K562 (cell line): ENCODE data around the gene ECE2. TPM values are rescaled to one million over a fixed set of nuclear protein-coding genes. Genes with fewer than 3 reads are reported as not detected.

Experiments
- ATAC-seq: fragments of 200-7000 bp; cut with Tn5 transposase; 3 replicates; pipeline ENCODE4 v1.9.1; 2020; ENCODE audit warnings: moderate library complexity
- BruUV-seq: library from RNA; stranded (reverse); fragments of 400-500 nt; replicated peaks from 2 replicates; lab custom pipeline; 2021; lab: Mats Ljungman, UMichigan
- CTCF ChIA-PET: fragments of 300-600 bp; formaldehyde crosslinking; extraction: SDS; loops from one replicate; lab custom pipeline; 2021; ENCODE audit warnings: low intra/inter-chr PET ratio; lab: Yijun Ruan, JAX
- POLR2A ChIA-PET: fragments of 300-600, 350-650 bp; sonication (Branson Sonifier 250); formaldehyde crosslinking; extraction: SDS; loops from one replicate; lab custom pipeline; 2021; ENCODE audit warnings: antibody characterized with exemption, inconsistent platforms; lab: Yijun Ruan, JAX
- DNase-seq, 4 experiments: peaks; one replicate each; pipeline versions ENCODE4 v3.0.0 to v3.0.0-alpha.2; 2011 to 2018; ENCODE audit warnings: low spot score in 3 of 4, mixed read lengths in 3 of 4; ENCODE audit errors: extremely low read depth in 1 of 4
- FAIRE-seq: peaks from 2 replicates; lab custom pipeline; 2011; peaks lifted over from hg19 to GRCh38; lab: Jason Lieb, UNC
- H2AFZ ChIP-seq: 2 replicates; pipeline ENCODE4 v1.6.0; 2011; ENCODE audit warnings: low read depth, low read length, control low read depth, inconsistent platforms
- H3K27ac ChIP-seq: fragments of 200-600 bp; 3 replicates; pipeline ENCODE4 v1.8.0; 2011; ENCODE audit warnings: low read depth, mild to moderate bottlenecking, control low read depth, inconsistent platforms, low read length, moderate library complexity, mixed read lengths; ENCODE audit errors: extremely low read depth
- H3K27me3 ChIP-seq, 2 experiments: fragments of 300-600 bp in 1 of 2; 2 replicates in 1 of 2; 3 replicates in 1 of 2; pipeline versions ENCODE4 v1.6.0 to v1.8.0; 2011; ENCODE audit warnings: inconsistent platforms in 2 of 2, low read length in 2 of 2, mild to moderate bottlenecking in 1 of 2, mixed read lengths in 1 of 2, moderate library complexity in 1 of 2; ENCODE audit not compliant: control insufficient read depth in 2 of 2, insufficient read depth in 2 of 2
- H3K36me3 ChIP-seq: fragments of 300-600 bp; 3 replicates; pipeline ENCODE4 v1.8.0; 2011; ENCODE audit warnings: mild to moderate bottlenecking, low read length, inconsistent platforms; ENCODE audit not compliant: control insufficient read depth, insufficient read depth
- H3K4me1 ChIP-seq, 2 experiments: fragments of 200-600 bp in 1 of 2; replicated peaks in 1 of 2; 2 replicates in 1 of 2; 3 replicates in 1 of 2; pipeline versions ENCODE4 v1.5.1 to v1.8.0; 2011; ENCODE audit warnings: inconsistent platforms in 2 of 2, low read length in 2 of 2, mild to moderate bottlenecking in 1 of 2, mixed read lengths in 1 of 2, moderate library complexity in 1 of 2; ENCODE audit not compliant: control insufficient read depth in 2 of 2, insufficient read depth in 2 of 2
- H3K4me2 ChIP-seq: 2 replicates; pipeline ENCODE4 v1.6.1; 2011; ENCODE audit warnings: low read length, control low read depth, inconsistent platforms, mixed read lengths; ENCODE audit not compliant: insufficient read depth
- H3K4me3 ChIP-seq: fragments of 200-600 bp; sonication (generic), shearing (Covaris generic); 2 replicates; pipeline ENCODE4 v1.5.1; 2016; ENCODE audit warnings: control low read depth, inconsistent platforms
- H3K79me2 ChIP-seq: fragments of 200-600 bp; 3 replicates; pipeline ENCODE4 v1.8.0; 2011; ENCODE audit warnings: low read length, inconsistent platforms; ENCODE audit not compliant: control insufficient read depth, insufficient read depth
- H3K9ac ChIP-seq, 2 experiments: 2 replicates each; pipeline versions ENCODE4 v1.6.0 to v1.6.1; 2011; ENCODE audit warnings: low read depth in 2 of 2, low read length in 2 of 2, control low read depth in 1 of 2, inconsistent platforms in 1 of 2, mild to moderate bottlenecking in 1 of 2, mixed read lengths in 1 of 2; ENCODE audit not compliant: insufficient read depth in 1 of 2
- H3K9me1 ChIP-seq: one replicate; pipeline ENCODE4 v1.6.0; 2011; ENCODE audit warnings: inconsistent platforms, mild to moderate bottlenecking, low read length, moderate library complexity; ENCODE audit not compliant: control insufficient read depth, insufficient read depth
- H3K9me3 ChIP-seq: replicated peaks from 2 replicates; pipeline ENCODE4 v1.5.1; 2011; ENCODE audit warnings: low read depth, low read length, inconsistent platforms; ENCODE audit not compliant: control insufficient read depth, insufficient read depth
- H4K20me1 ChIP-seq: replicated peaks from 2 replicates; pipeline ENCODE4 v1.6.1; 2011; ENCODE audit warnings: low read length, inconsistent platforms, mixed read lengths; ENCODE audit not compliant: control insufficient read depth, insufficient read depth
- C11orf30 ChIP-seq: fragments of 450-650 bp; IDR thresholded peaks from 2 replicates; pipeline ENCODE4 v1.6.1; 2016; ENCODE audit warnings: low read depth, mild to moderate bottlenecking
- CBX3 ChIP-seq, 2 experiments: IDR thresholded peaks; 1 replicate in 1 of 2; 2 replicates in 1 of 2; pipeline ENCODE4 v1.6.1; 2012; ENCODE audit warnings: inconsistent platforms in 2 of 2, low read length in 2 of 2, borderline replicate concordance in 1 of 2, control low read depth in 1 of 2
- CHCHD3 ChIP-seq: fragments of 250-450 bp; sonication (Bioruptor Pico); IDR thresholded peaks from 2 replicates; pipeline ENCODE4 v2.1.2; 2022; ENCODE audit warnings: mild to moderate bottlenecking
- FOXJ2 ChIP-seq: fragments of 200-800 bp; sonication (Bioruptor generic); IDR thresholded peaks from 2 replicates; pipeline ENCODE4 v1.6.1; 2016; ENCODE audit warnings: missing genetic modification characterization, missing compliant biosample characterization
- L3MBTL2 ChIP-seq: fragments of 450-650 bp; IDR thresholded peaks from 2 replicates; pipeline ENCODE4 v1.6.1; 2016; ENCODE audit warnings: mild to moderate bottlenecking, moderate library complexity
- MEF2D ChIP-seq: conservative IDR thresholded peaks from 2 replicates; pipeline ENCODE4 v1.6.1; 2016; ENCODE audit warnings: low read depth, missing genetic modification characterization, missing compliant biosample characterization
- NRF1 ChIP-seq, 2 experiments: fragments of 450-650 bp; IDR thresholded peaks in 1 of 2; conservative IDR thresholded peaks in 1 of 2; 2 replicates each; pipeline ENCODE4 v1.6.1; 2014; ENCODE audit warnings: mild to moderate bottlenecking in 2 of 2
- SMAD2 ChIP-seq: fragments of 150-350 bp; IDR thresholded peaks from 2 replicates; pipeline ENCODE4 v1.6.1; 2014; ENCODE audit warnings: low read depth, mild to moderate bottlenecking, low read length
- SMARCE1 ChIP-seq: fragments of 450-650 bp; IDR thresholded peaks from 2 replicates; pipeline ENCODE4 v1.7.1; 2016; ENCODE audit warnings: mild to moderate bottlenecking
- SUPT5H ChIP-seq: fragments of 450-650 bp; IDR thresholded peaks from 2 replicates; pipeline ENCODE4 v1.6.1; 2016
- TCF3 ChIP-seq: sonication (generic); formaldehyde crosslinking; IDR thresholded peaks from 2 replicates; pipeline ENCODE4 v1.4.0; 2020; ENCODE audit warnings: mild to moderate bottlenecking, missing genetic modification reagents
- TEAD4 ChIP-seq, 2 experiments: sonication (generic) in 1 of 2; formaldehyde crosslinking in 1 of 2; IDR thresholded peaks; 2 replicates each; pipeline versions ENCODE4 v1.6.1 to v1.8.0; 2012 to 2022; ENCODE audit warnings: borderline replicate concordance in 1 of 2, inconsistent platforms in 1 of 2, low read length in 1 of 2, mild to moderate bottlenecking in 1 of 2, missing genetic modification reagents in 1 of 2
- ZBTB1 ChIP-seq: sonication (generic); formaldehyde crosslinking; IDR thresholded peaks from 2 replicates; pipeline ENCODE4 v1.8.1; 2023; ENCODE audit warnings: missing genetic modification reagents, low read depth, mild to moderate bottlenecking, borderline replicate concordance
- ZNF146 ChIP-seq: IDR thresholded peaks from one replicate; pipeline ENCODE4 v1.6.1; 2018; ENCODE audit warnings: missing compliant biosample characterization; ENCODE audit not compliant: unreplicated experiment
- ZNF696 ChIP-seq: fragments of 250-450 bp; sonication (Bioruptor Pico); conservative IDR thresholded peaks from 2 replicates; pipeline ENCODE4 v1.4.0; 2020; ENCODE audit warnings: mild to moderate bottlenecking, moderate library complexity
- ZNF76 ChIP-seq: fragments of 250-450 bp; sonication (Bioruptor Pico); IDR thresholded peaks from 2 replicates; pipeline ENCODE4 v1.4.0; 2020; ENCODE audit warnings: mild to moderate bottlenecking, moderate library complexity, borderline replicate concordance
- ZZZ3 ChIP-seq: fragments of 450-650 bp; IDR thresholded peaks from 2 replicates; pipeline ENCODE4 v1.6.1; 2016; ENCODE audit warnings: antibody characterized with exemption, mild to moderate bottlenecking, moderate library complexity
- WGBS: fragments of 100-300 bp; shearing (Covaris generic); methylation state at CpG from one replicate; pipeline ENCODE4 v1.1.6; 2016; ENCODE audit warnings: low coverage, mixed read lengths; ENCODE audit not compliant: insufficient coverage; ENCODE audit errors: missing lambda C conversion rate; 5-methylcytosine and 5-hydroxymethylcytosine counted together
- in situ Hi-C: fragments of 300-500 bp; cut with MboI; formaldehyde crosslinking; loops from 4 replicates; pipeline ENCODE4 v1.15.0; 2018; ENCODE audit warnings: inconsistent platforms, mixed read lengths
- intact Hi-C: fragments of 100-400 bp; cut with micrococcal nuclease; formaldehyde crosslinking; loops from 2 replicates; pipeline ENCODE4 v1.14.2; 2022
- polyA plus RNA-seq, 8 experiments: library from polyadenylated mRNA; depleted of rRNA in 4 of 8; stranded (reverse) in 5 of 8; unstranded in 3 of 8; fragments of >200 nt; fragmentation: Nextera tagmentation in 2 of 8; fragmentation: Illumina TruSeq in 1 of 8; extraction: Ambion mirVana in 2 of 8; extraction: Trizol in 1 of 8; gene quantifications; 2 replicates each; pipeline versions ENCODE4 v1.2.1 to v1.2.3, GENCODE V29; 2011 to 2014; ENCODE audit warnings: inconsistent platforms in 1 of 8, missing spikeins in 1 of 8
- total RNA-seq, 7 experiments: library from RNA; depleted of rRNA in 6 of 7; stranded (reverse); fragments of >200 nt in 6 of 7; fragmentation: Illumina TruSeq in 2 of 7; extraction: Trizol in 2 of 7; gene quantifications; 2 replicates each; pipeline versions ENCODE4 v1.2.1 to v1.2.3, GENCODE V29; 2011 to 2021; ENCODE audit warnings: low replicate concordance in 1 of 7
- TF ChIP-seq, protein P1 (sequence below): fragments of 450-650 bp; IDR thresholded peaks from 2 replicates; pipeline ENCODE4 v1.6.1; 2017; ENCODE audit warnings: antibody characterized with exemption
- TF ChIP-seq, protein P2 (sequence below): fragments of 450-650 bp; IDR thresholded peaks from one replicate; pipeline ENCODE4 v1.6.1; 2018; ENCODE audit warnings: mild to moderate bottlenecking, moderate library complexity; ENCODE audit not compliant: partially characterized antibody

ECE2 gene
- total and polyA plus RNA-seq, 9 of the 15 experiments (the other 6 are each of a cell fraction or from before 2014, with no cell fraction given), result not detected

DNA sequence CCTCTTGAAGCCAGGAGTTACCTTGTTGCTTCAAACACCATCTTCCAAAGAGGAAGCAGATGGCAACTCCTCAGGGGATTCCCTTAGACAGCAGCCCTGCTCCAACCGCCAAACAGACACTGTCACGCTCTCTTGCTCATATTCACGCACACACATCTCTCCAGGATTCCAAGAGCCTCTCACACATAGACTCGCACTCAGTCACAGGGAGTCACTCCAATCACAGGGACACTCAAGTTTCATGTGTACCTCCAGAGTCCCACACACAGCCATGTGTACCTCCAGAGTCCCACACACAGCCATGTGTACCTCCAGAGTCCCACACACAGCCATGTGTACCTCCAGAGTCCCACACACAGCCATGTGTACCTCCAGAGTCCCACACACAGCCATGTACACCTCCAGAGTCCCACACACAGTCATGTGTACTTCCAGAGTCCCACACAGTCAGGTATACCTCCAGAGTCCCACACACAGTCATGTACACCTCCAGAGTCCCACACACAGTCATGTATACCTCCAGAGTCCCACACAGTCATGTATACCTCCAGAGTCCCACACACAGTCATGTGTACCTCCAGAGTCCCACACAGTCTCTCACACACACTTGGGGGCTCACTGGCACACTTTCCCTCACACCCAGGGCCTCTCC, 40.3 kb upstream of the ECE2 start:
- BruUV-seq, result no TSS peak
- POLR2A ChIA-PET, result no interaction called here
- TF ChIP-seq C11orf30, result no peak
- TF ChIP-seq ZNF76 (CRISPR knock-in tag), result no peak
- no peak for TF ChIP-seq SMARCE1
- no peak for TF ChIP-seq CHCHD3 (CRISPR knock-in tag)
- no peak for TF ChIP-seq L3MBTL2
- no peak for TF ChIP-seq CBX3 (IDR thresholded peaks at IDR 0.05; ENCODE audit: borderline replicate concordance in 1 of 2, low read length in 2 of 2)
- TF ChIP-seq, protein P1, sequence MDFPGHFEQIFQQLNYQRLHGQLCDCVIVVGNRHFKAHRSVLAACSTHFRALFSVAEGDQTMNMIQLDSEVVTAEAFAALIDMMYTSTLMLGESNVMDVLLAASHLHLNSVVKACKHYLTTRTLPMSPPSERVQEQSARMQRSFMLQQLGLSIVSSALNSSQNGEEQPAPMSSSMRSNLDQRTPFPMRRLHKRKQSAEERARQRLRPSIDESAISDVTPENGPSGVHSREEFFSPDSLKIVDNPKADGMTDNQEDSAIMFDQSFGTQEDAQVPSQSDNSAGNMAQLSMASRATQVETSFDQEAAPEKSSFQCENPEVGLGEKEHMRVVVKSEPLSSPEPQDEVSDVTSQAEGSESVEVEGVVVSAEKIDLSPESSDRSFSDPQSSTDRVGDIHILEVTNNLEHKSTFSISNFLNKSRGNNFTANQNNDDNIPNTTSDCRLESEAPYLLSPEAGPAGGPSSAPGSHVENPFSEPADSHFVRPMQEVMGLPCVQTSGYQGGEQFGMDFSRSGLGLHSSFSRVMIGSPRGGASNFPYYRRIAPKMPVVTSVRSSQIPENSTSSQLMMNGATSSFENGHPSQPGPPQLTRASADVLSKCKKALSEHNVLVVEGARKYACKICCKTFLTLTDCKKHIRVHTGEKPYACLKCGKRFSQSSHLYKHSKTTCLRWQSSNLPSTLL, result no peak
- TF ChIP-seq MEF2D (tag), result no peak
- TF ChIP-seq ZNF146 (CRISPR knock-in tag), result no peak
- TF ChIP-seq ZZZ3, result no peak
- TF ChIP-seq SMAD2, result no peak
- TF ChIP-seq SUPT5H, result no peak
- no peak for TF ChIP-seq TCF3 (CRISPR knock-in tag)
- TF ChIP-seq, protein P2, sequence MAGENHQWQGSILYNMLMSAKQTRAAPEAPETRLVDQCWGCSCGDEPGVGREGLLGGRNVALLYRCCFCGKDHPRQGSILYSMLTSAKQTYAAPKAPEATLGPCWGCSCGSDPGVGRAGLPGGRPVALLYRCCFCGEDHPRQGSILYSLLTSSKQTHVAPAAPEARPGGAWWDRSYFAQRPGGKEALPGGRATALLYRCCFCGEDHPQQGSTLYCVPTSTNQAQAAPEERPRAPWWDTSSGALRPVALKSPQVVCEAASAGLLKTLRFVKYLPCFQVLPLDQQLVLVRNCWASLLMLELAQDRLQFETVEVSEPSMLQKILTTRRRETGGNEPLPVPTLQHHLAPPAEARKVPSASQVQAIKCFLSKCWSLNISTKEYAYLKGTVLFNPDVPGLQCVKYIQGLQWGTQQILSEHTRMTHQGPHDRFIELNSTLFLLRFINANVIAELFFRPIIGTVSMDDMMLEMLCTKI, result no peak
- no peak for TF ChIP-seq NRF1 (conservative IDR thresholded peaks at IDR 0.05 in 1 of 2, IDR thresholded peaks at IDR 0.05 in 1 of 2)
- no peak for TF ChIP-seq ZBTB1 (CRISPR knock-in tag)
- no peak for TF ChIP-seq TEAD4 (IDR thresholded peaks at IDR 0.05; ENCODE audit: low read length)
- TF ChIP-seq TEAD4 (CRISPR knock-in tag; IDR thresholded peaks at IDR 0.05; ENCODE audit: borderline replicate concordance), result no peak
- no peak for TF ChIP-seq ZNF696 (CRISPR knock-in tag)
- TF ChIP-seq FOXJ2 (tag), result no peak

More for the DNA sequence above, 40.3 kb upstream of the ECE2 start:
- no peak overlapping the region for H3K4me2 ChIP-seq
- no peak for ATAC-seq
- no peak for DNase-seq
- CTCF ChIA-PET, result no interaction called here
- H4K20me1 ChIP-seq, result peaks cover 9% of the 10 kb centered on the region; the same call in 1 of the 2 replicates
- H3K27me3 ChIP-seq, result peaks cover 24 to 50% of the 10 kb centered on the region in 2 experiments
- no peak overlapping the region for H3K4me3 ChIP-seq
- no peaks in the 10 kb centered on the region for H3K36me3 ChIP-seq
- no peak for FAIRE-seq
- WGBS, result 18% methylated on average over 3 of the region's 4 CpGs
- no peak overlapping the region for H2AFZ ChIP-seq
- no peak overlapping the region; a peak in 1 of 4 replicates for H3K9ac ChIP-seq
- intact Hi-C loops, result no loop called here
- no peak overlapping the region for H3K27ac ChIP-seq
- no peaks in the 10 kb centered on the region for H3K9me1 ChIP-seq
- in situ Hi-C loops, result no loop called here
- H3K79me2 ChIP-seq, result no peaks in the 10 kb centered on the region
- H3K9me3 ChIP-seq, result no peaks in the 10 kb centered on the region
- peaks cover 0 to 26% of the 10 kb centered on the region in 2 experiments; a peak in 2 of 5 replicates for H3K4me1 ChIP-seq
